ENCODE data around the gene BAIAP2. TPM values are rescaled to one million over a fixed set of nuclear protein-coding genes. Genes with fewer than 3 reads are reported as not detected.

BAIAP2 gene
- polyA plus RNA-seq, 3 donors, result 8.6 to 17.0 (median 11.2) TPM

- Histone ChIP-seq H3K27me3 (ENCODE audit: control insufficient read depth in 2 of 2, insufficient read depth in 2 of 2, low read length in 2 of 2) (no peaks in the 10 kb centered on the region), H3K79me2 (ENCODE audit: insufficient read depth, low read length) (peaks cover 36% of the 10 kb centered on the region), H3K9ac (ENCODE audit: insufficient read depth, low read length, poor library complexity, severe bottlenecking) (peak overlapping the region; percentile 92), H2AFZ (ENCODE audit: insufficient read depth, low read depth, low read length, poor library complexity, severe bottlenecking) (no peak overlapping the region), H3K4me1 (ENCODE audit: control insufficient read depth in 1 of 2, insufficient read depth in 2 of 2, low read length in 2 of 2) (peaks cover 54 to 65% of the 10 kb centered on the region in 2 donors), H3K36me3 (replicated peaks in 1 of 2; ENCODE audit: control insufficient read depth in 1 of 2, insufficient read depth in 2 of 2, low read length in 2 of 2) (no peaks in the 10 kb centered on the region), H3K9me3 (replicated peaks in 1 of 2; ENCODE audit: control insufficient read depth in 1 of 2, insufficient read depth in 1 of 2, low read length in 2 of 2) (peaks cover 0 to 8% of the 10 kb centered on the region in 2 donors), H4K20me1 (ENCODE audit: insufficient read depth, low read length) (no peaks in the 10 kb centered on the region), H3K4me3 (replicated peaks in 1 of 3; ENCODE audit: low read depth in 2 of 3, low read length in 3 of 3) (no peak overlapping the region), H3K4me2 (replicated peaks; ENCODE audit: extremely low read depth, low read length, poor library complexity, severe bottlenecking) (peak overlapping the region; percentile 55), H3K27ac (ENCODE audit: low read depth in 1 of 2, low read length in 2 of 2) (peak overlapping the region; percentile 97 to 100)
- Mint-ChIP-seq H3K27me3 (ENCODE audit: low read depth in 3 of 3) (peaks cover 0 to 2% (median 1%) of the 10 kb centered on the region in 3 donors), H3K4me3 (peak overlapping the region in 1 of 2 donors; percentile 67), H3K9me3 (peaks cover 3 to 13% (median 10%) of the 10 kb centered on the region in 7 donors), H3K27ac (peak overlapping the region; percentile 97 to 100 (median 98)), H3K4me1 (peaks cover 64% of the 10 kb centered on the region), H3K36me3 (peaks cover 19 to 27% of the 10 kb centered on the region in 2 donors)
- peak in 2 of 3 donors; percentile 35 to 38 for DNase-seq
- no peak for TF ChIP-seq CTCF (IDR thresholded peaks at IDR 0.05)
- WGBS (ENCODE audit: insufficient coverage), result 23% methylated on average over 11 of the region's 13 CpGs
- intact Hi-C loops (cut with micrococcal nuclease), result no loop called here
Measured at GRCh38 chr17:81151278-81151677, 116.3 kb downstream of the BAIAP2 start.

- H3K4me2 ChIP-seq (replicated peaks; ENCODE audit: extremely low read depth, low read length, poor library complexity, severe bottlenecking), result no peak overlapping the region
- Mint-ChIP-seq H3K4me1 (peaks cover 59% of the 10 kb centered on the region), H3K27ac (peak overlapping the region; percentile 93 to 100 (median 98)), H3K36me3 (peaks cover 15 to 27% of the 10 kb centered on the region in 2 donors), H3K27me3 (ENCODE audit: low read depth in 3 of 3) (peaks cover 0 to 1% (median 0%) of the 10 kb centered on the region in 3 donors), H3K9me3 (peaks cover 3 to 13% (median 10%) of the 10 kb centered on the region in 7 donors), H3K4me3 (no peak overlapping the region)
- intact Hi-C loops (cut with micrococcal nuclease), result no loop called here
- H3K9me3 ChIP-seq (replicated peaks in 1 of 2; ENCODE audit: control insufficient read depth in 1 of 2, insufficient read depth in 1 of 2, low read length in 2 of 2), result peaks cover 0 to 8% of the 10 kb centered on the region in 2 donors
- no peak overlapping the region for H2AFZ ChIP-seq (ENCODE audit: insufficient read depth, low read depth, low read length, poor library complexity, severe bottlenecking)
- TF ChIP-seq CTCF (IDR thresholded peaks at IDR 0.05), result no peak
- no peak overlapping the region for H3K4me3 ChIP-seq (replicated peaks in 1 of 3; ENCODE audit: low read depth in 2 of 3, low read length in 3 of 3)
- no peaks in the 10 kb centered on the region for H4K20me1 ChIP-seq (ENCODE audit: insufficient read depth, low read length)
- peak overlapping the region; percentile 97 to 100 for H3K27ac ChIP-seq (ENCODE audit: low read depth in 1 of 2, low read length in 2 of 2)
- peaks cover 45% of the 10 kb centered on the region for H3K79me2 ChIP-seq (ENCODE audit: insufficient read depth, low read length)
- DNase-seq, result peak; percentile 34 to 65 (median 47)
- no peaks in the 10 kb centered on the region for H3K27me3 ChIP-seq (ENCODE audit: control insufficient read depth in 2 of 2, insufficient read depth in 2 of 2, low read length in 2 of 2)
- no peaks in the 10 kb centered on the region for H3K36me3 ChIP-seq (replicated peaks in 1 of 2; ENCODE audit: control insufficient read depth in 1 of 2, insufficient read depth in 2 of 2, low read length in 2 of 2)
- H3K9ac ChIP-seq (ENCODE audit: insufficient read depth, low read length, poor library complexity, severe bottlenecking), result peak overlapping the region; percentile 44
- WGBS (ENCODE audit: insufficient coverage), result 100% methylated on average over 1 of the region's 8 CpGs
- H3K4me1 ChIP-seq (ENCODE audit: control insufficient read depth in 1 of 2, insufficient read depth in 2 of 2, low read length in 2 of 2), result peaks cover 54 to 60% of the 10 kb centered on the region in 2 donors
Measured at GRCh38 chr17:81152288-81152828, 117.4 kb downstream of the BAIAP2 start.
